HepG2 (cell line): ENCODE data around the gene CFAP90. TPM values are rescaled to one million over a fixed set of nuclear protein-coding genes. Genes with fewer than 3 reads are reported as not detected.
A peak's percentile ranks its signal among the peaks of the same experiment; 100 is the strongest.

Experiments
- ATAC-seq: fragments of 200-7000 bp; cut with Tn5 transposase; 3 replicates; pipeline ENCODE4 v1.9.1; 2020; ENCODE audit warnings: mild to moderate bottlenecking, moderate library complexity
- BruUV-seq: library from RNA; stranded (reverse); fragments of 400-500 nt; replicated peaks from 2 replicates; lab custom pipeline; 2021; lab: Mats Ljungman, UMichigan
- CTCF ChIA-PET: fragments of 300-600 bp; formaldehyde crosslinking; extraction: SDS; loops from one replicate; lab custom pipeline; 2021; ENCODE audit warnings: low total read pairs, inconsistent platforms, low intra/inter-chr PET ratio; lab: Yijun Ruan, JAX
- POLR2A ChIA-PET: fragments of 350-600 bp; sonication (Branson Sonifier 250); formaldehyde crosslinking; loops from one replicate; lab custom pipeline; 2020; ENCODE audit warnings: antibody characterized with exemption, inconsistent platforms; lab: Yijun Ruan, JAX
- DNase-seq: peaks from one replicate; pipeline ENCODE4 v3.0.0-alpha.2; 2015; ENCODE audit warnings: low spot score
- FAIRE-seq: peaks from 3 replicates; lab custom pipeline; 2011; peaks lifted over from hg19 to GRCh38; lab: Jason Lieb, UNC
- H2AFZ ChIP-seq: one replicate; pipeline ENCODE4 v1.6.1; 2011; ENCODE audit warnings: low read length, inconsistent platforms
- H3K27ac ChIP-seq: fragments of 300-600 bp; 3 replicates; pipeline ENCODE4 v1.8.0; 2011; ENCODE audit warnings: mixed run types, mild to moderate bottlenecking, mixed read lengths, low read length, inconsistent platforms; ENCODE audit not compliant: insufficient read depth; ENCODE audit errors: extremely low read length
- H3K27me3 ChIP-seq, 2 experiments: fragments of 200-600 bp in 1 of 2; 2 replicates in 1 of 2; 3 replicates in 1 of 2; pipeline versions ENCODE4 v1.6.0 to v1.8.0; 2011; ENCODE audit warnings: low read length in 2 of 2, mild to moderate bottlenecking in 2 of 2, moderate library complexity in 2 of 2, inconsistent platforms in 1 of 2; ENCODE audit not compliant: insufficient read depth in 2 of 2, control insufficient read depth in 1 of 2
- H3K36me3 ChIP-seq, 2 experiments: fragments of 200-600 bp in 1 of 2; replicated peaks in 1 of 2; 2 replicates in 1 of 2; 3 replicates in 1 of 2; pipeline versions ENCODE4 v1.5.1 to v1.8.0; 2011; ENCODE audit warnings: low read length in 2 of 2, inconsistent platforms in 1 of 2; ENCODE audit not compliant: insufficient read depth in 2 of 2, control insufficient read depth in 1 of 2
- H3K4me1 ChIP-seq: 2 replicates; pipeline ENCODE4 v1.5.1; 2012; ENCODE audit warnings: low read length, inconsistent platforms; ENCODE audit not compliant: insufficient read depth
- H3K4me2 ChIP-seq: 2 replicates; pipeline ENCODE4 v1.6.0; 2011; ENCODE audit warnings: low read depth, low read length, inconsistent platforms
- H3K4me3 ChIP-seq, 3 experiments: fragments of 200-600 bp in 1 of 3; sonication (generic), shearing (Covaris generic) in 1 of 3; replicated peaks in 1 of 3; 2 replicates each; pipeline ENCODE4 v1.5.1; 2011 to 2016; ENCODE audit warnings: low read length in 3 of 3, inconsistent platforms in 2 of 3, low read depth in 2 of 3, mild to moderate bottlenecking in 2 of 3, control low read depth in 1 of 3, mixed read lengths in 1 of 3; ENCODE audit not compliant: insufficient read depth in 1 of 3
- H3K79me2 ChIP-seq: one replicate; pipeline ENCODE4 v1.6.1; 2011; ENCODE audit warnings: low read length, inconsistent platforms; ENCODE audit not compliant: insufficient read depth
- H3K9ac ChIP-seq: 2 replicates; pipeline ENCODE4 v1.6.0; 2011; ENCODE audit warnings: mild to moderate bottlenecking, low read depth, low read length, inconsistent platforms; ENCODE audit not compliant: insufficient read depth
- H3K9me3 ChIP-seq: 2 replicates; pipeline ENCODE4 v1.5.1; 2012; ENCODE audit warnings: mild to moderate bottlenecking, low read length
- H4K20me1 ChIP-seq: 2 replicates; pipeline ENCODE4 v1.6.0; 2011; ENCODE audit warnings: inconsistent platforms, mild to moderate bottlenecking, low read length, moderate library complexity; ENCODE audit not compliant: insufficient read depth
- ATF7 ChIP-seq, 2 experiments: fragments of 450-650 bp in 1 of 2; sonication (generic) in 1 of 2; formaldehyde crosslinking in 1 of 2; IDR thresholded peaks; 2 replicates each; pipeline versions ENCODE4 v1.4.0 to v1.6.1; 2016 to 2020; ENCODE audit warnings: antibody characterized with exemption in 1 of 2, mild to moderate bottlenecking in 1 of 2, missing genetic modification reagents in 1 of 2
- BCLAF1 ChIP-seq: fragments of 450-650 bp; IDR thresholded peaks from 2 replicates; pipeline ENCODE4 v1.6.1; 2017; ENCODE audit warnings: mild to moderate bottlenecking
- CREB1 ChIP-seq, 2 experiments: fragments of 450-650 bp in 1 of 2; IDR thresholded peaks; 2 replicates each; pipeline ENCODE4 v1.6.1; 2016 to 2017; ENCODE audit warnings: control low read depth in 1 of 2, mild to moderate bottlenecking in 1 of 2, missing compliant biosample characterization in 1 of 2, missing genetic modification characterization in 1 of 2
- HHEX ChIP-seq: IDR thresholded peaks from 2 replicates; pipeline ENCODE4 v1.6.1; 2016; ENCODE audit warnings: control low read depth
- HNRNPUL1 ChIP-seq: fragments of 200-400 bp; formaldehyde crosslinking; IDR thresholded peaks from 2 replicates; pipeline ENCODE4 v1.6.1; 2017; ENCODE audit warnings: low read depth, mild to moderate bottlenecking, low read length, moderate library complexity
- KLF15 ChIP-seq: sonication (generic); formaldehyde crosslinking; IDR thresholded peaks from 2 replicates; pipeline ENCODE4 v1.8.1; 2023; ENCODE audit warnings: borderline replicate concordance, mild to moderate bottlenecking, inconsistent platforms, missing genetic modification reagents, mixed read lengths
- MAZ ChIP-seq, 2 experiments: sonication (generic) in 1 of 2; formaldehyde crosslinking in 1 of 2; IDR thresholded peaks; 2 replicates each; pipeline versions ENCODE4 v1.5.0 to v1.6.1; 2012 to 2020; ENCODE audit warnings: low read depth in 2 of 2, mild to moderate bottlenecking in 2 of 2, borderline replicate concordance in 1 of 2, improper control_type of control experiment in 1 of 2, low read length in 1 of 2, missing genetic modification reagents in 1 of 2, moderate library complexity in 1 of 2
- PAWR ChIP-seq: sonication (generic); formaldehyde crosslinking; IDR thresholded peaks from 2 replicates; pipeline ENCODE4 v1.4.0; 2020; ENCODE audit warnings: missing genetic modification reagents, mild to moderate bottlenecking, borderline replicate concordance
- TGIF2 ChIP-seq: IDR thresholded peaks from 2 replicates; pipeline ENCODE4 v1.6.1; 2016; ENCODE audit warnings: control low read depth, missing compliant biosample characterization
- ZNF180 ChIP-seq: sonication (generic); formaldehyde crosslinking; IDR thresholded peaks from 2 replicates; pipeline ENCODE4 v1.4.0; 2020; ENCODE audit warnings: low read depth, missing genetic modification reagents, borderline replicate concordance
- WGBS: methylation state at CpG from one replicate; pipeline ENCODE4 v1.1.6; 2017; ENCODE audit warnings: low lambda C conversion rate; 5-methylcytosine and 5-hydroxymethylcytosine counted together
- in situ Hi-C: cut with HindIII; loops from 2 replicates; pipeline ENCODE4 v1.10.0; 2017; ENCODE audit warnings: low pct_unique_long_range_greater_than_20kb; ENCODE audit not compliant: extremely low pct_ligation_motif_present
- intact Hi-C: fragments of 100-400 bp; cut with micrococcal nuclease; formaldehyde crosslinking; loops from one replicate; pipeline ENCODE4 v1.10.0; 2022; ENCODE audit not compliant: unreplicated experiment
- polyA plus RNA-seq, 8 experiments: library from polyadenylated mRNA; depleted of rRNA in 3 of 8; stranded (reverse) in 7 of 8; unstranded in 1 of 8; fragments of >200 nt; fragmentation: Illumina TruSeq in 4 of 8; extraction: Trizol in 4 of 8; gene quantifications; 2 replicates each; pipeline versions ENCODE4 v1.2.1 to v1.2.3, GENCODE V29; 2011 to 2016; ENCODE audit warnings: low read depth in 4 of 8, missing spikeins in 1 of 8, mixed read lengths in 1 of 8; ENCODE audit not compliant: insufficient read depth in 1 of 8
- total RNA-seq, 5 experiments: library from RNA; depleted of rRNA; stranded (reverse); fragments of >200 nt; fragmentation: Illumina TruSeq; extraction: Trizol; gene quantifications; 2 replicates each; pipeline ENCODE4 v1.2.3, GENCODE V29; 2016; ENCODE audit warnings: low read depth in 1 of 5

Gene CFAP90
- total and polyA plus RNA-seq, 2 of the 13 experiments (the other 11 are each of a cell fraction or from before 2014, with no cell fraction given): 0.11 TPM; not detected in 1

GRCh38 chr5:7813576-7813975 is 37.4 kb downstream of the CFAP90 start:
- BruUV-seq: no TSS peak
- WGBS: 5% methylated on average over 3 of the region's 3 CpGs
- in situ Hi-C loops: no loop called here
- no peak overlapping the region for H2AFZ ChIP-seq
- no peaks in the 10 kb centered on the region for H3K4me1 ChIP-seq
- peaks cover 0 to 21% of the 10 kb centered on the region in 2 experiments; a peak in 3 of 5 replicates for H3K27me3 ChIP-seq
- H3K36me3 ChIP-seq: no peaks in the 10 kb centered on the region
- no peaks in the 10 kb centered on the region for H3K79me2 ChIP-seq
- FAIRE-seq (no peak), ATAC-seq (no peak)
- H3K9me3 ChIP-seq: no peaks in the 10 kb centered on the region
- no peak overlapping the region for H3K4me2 ChIP-seq
- H3K4me3 ChIP-seq: no peak overlapping the region
- H3K27ac ChIP-seq: no peak overlapping the region
- intact Hi-C loops: no loop called here
- no peak overlapping the region for H3K9ac ChIP-seq
- POLR2A ChIA-PET: no interaction called here
- no peaks in the 10 kb centered on the region for H4K20me1 ChIP-seq
- TF ChIP-seq HNRNPUL1: no peak
- TF ChIP-seq MAZ (IDR thresholded peaks at IDR 0.05; ENCODE audit: borderline replicate concordance, low read depth, low read length): no peak
- no peak for TF ChIP-seq MAZ (CRISPR knock-in tag; IDR thresholded peaks at IDR 0.05; ENCODE audit: low read depth)
- TF ChIP-seq KLF15 (CRISPR knock-in tag): no peak
- peak; percentile 76 for TF ChIP-seq CREB1 (IDR thresholded peaks at IDR 0.05)
- no peak for TF ChIP-seq CREB1 (CRISPR knock-in tag; IDR thresholded peaks at IDR 0.05)
- TF ChIP-seq HHEX (CRISPR knock-in tag): no peak
- no peak for TF ChIP-seq PAWR (CRISPR knock-in tag)
- TF ChIP-seq ATF7 (IDR thresholded peaks at IDR 0.05): peak; percentile 66
- TF ChIP-seq ATF7 (CRISPR knock-in tag; IDR thresholded peaks at IDR 0.05): no peak
- TF ChIP-seq, all 625 proteins: peak for 2
- CTCF ChIA-PET: no interaction called here
- no peak for DNase-seq

- no peaks in the 10 kb centered on the region for H4K20me1 ChIP-seq
- no peaks in the 10 kb centered on the region for H3K36me3 ChIP-seq
- BruUV-seq: no TSS peak
- ATAC-seq (no peak), DNase-seq (no peak), FAIRE-seq (no peak)
- no peak overlapping the region for H2AFZ ChIP-seq
- ChIA-PET POLR2A (no interaction called here), CTCF (no interaction called here)
- peaks cover 0 to 21% of the 10 kb centered on the region in 2 experiments; a peak in 3 of 5 replicates for H3K27me3 ChIP-seq
- no peak overlapping the region for H3K9ac ChIP-seq
- H3K4me3 ChIP-seq: no peak overlapping the region
- H3K9me3 ChIP-seq: no peaks in the 10 kb centered on the region
- no peaks in the 10 kb centered on the region for H3K79me2 ChIP-seq
- WGBS: 0% methylated on average over 2 of the region's 2 CpGs
- no peak for TF ChIP-seq ZNF180 (CRISPR knock-in tag)
- no peak for TF ChIP-seq TGIF2 (CRISPR knock-in tag)
- TF ChIP-seq BCLAF1: no peak
- H3K4me2 ChIP-seq: no peak overlapping the region
- in situ Hi-C loops (no loop called here), intact Hi-C loops (no loop called here)
- no peaks in the 10 kb centered on the region for H3K4me1 ChIP-seq
- no peak overlapping the region for H3K27ac ChIP-seq
Measured at GRCh38 chr5:7813007-7813406, 37.9 kb downstream of the CFAP90 start.
